DND-41 (cell line): ENCODE data around the gene ELL2.
A peak's percentile ranks its signal among the peaks of the same experiment; 100 is the strongest.

Source experiments
- ATAC-seq: fragments of 200-7000 bp; cut with Tn5 transposase; 3 replicates; pipeline ENCODE4 v1.9.1; 2021; ENCODE audit warnings: low read depth; ENCODE audit not compliant: insufficient read depth
- DNase-seq: peaks from one replicate; pipeline ENCODE4 v3.0.0-alpha.2; 2020
- H2AFZ ChIP-seq: 2 replicates; pipeline ENCODE4 v1.6.0; 2012; ENCODE audit warnings: low read depth, low read length
- H3K27ac ChIP-seq: 2 replicates; pipeline ENCODE4 v1.5.1; 2012; ENCODE audit warnings: low read length, inconsistent platforms
- H3K27me3 ChIP-seq: fragments of 200-600 bp; sonication (generic); 2 replicates; pipeline ENCODE4 v1.6.0; 2012; ENCODE audit warnings: low read length, mild to moderate bottlenecking, inconsistent platforms; ENCODE audit not compliant: insufficient read depth, poor library complexity
- H3K36me3 ChIP-seq: 2 replicates; pipeline ENCODE4 v1.5.1; 2012; ENCODE audit warnings: low read length, inconsistent platforms; ENCODE audit not compliant: insufficient read depth
- H3K4me1 ChIP-seq: 2 replicates; pipeline ENCODE4 v1.5.1; 2012; ENCODE audit warnings: mild to moderate bottlenecking, low read length; ENCODE audit not compliant: insufficient read depth
- H3K4me2 ChIP-seq: 2 replicates; pipeline ENCODE4 v1.6.0; 2012; ENCODE audit warnings: mild to moderate bottlenecking, moderate library complexity, low read length, inconsistent platforms; ENCODE audit not compliant: insufficient read depth
- H3K4me3 ChIP-seq, 2 experiments: fragments of 200-600 bp in 1 of 2; shearing (Covaris generic) in 1 of 2; 2 replicates each; pipeline ENCODE4 v1.5.1; 2012 to 2016; ENCODE audit warnings: inconsistent platforms in 2 of 2, low read length in 2 of 2, mild to moderate bottlenecking in 2 of 2, low read depth in 1 of 2, moderate library complexity in 1 of 2
- H3K79me2 ChIP-seq: 2 replicates; pipeline ENCODE4 v1.6.0; 2012; ENCODE audit warnings: low read length, inconsistent platforms; ENCODE audit not compliant: insufficient read depth
- H3K9ac ChIP-seq: 2 replicates; pipeline ENCODE4 v1.6.0; 2012; ENCODE audit warnings: low read depth, mild to moderate bottlenecking, inconsistent platforms, low read length, moderate library complexity
- H3K9me3 ChIP-seq: 2 replicates; pipeline ENCODE4 v1.5.1; 2012; ENCODE audit warnings: low read length, moderate library complexity, mild to moderate bottlenecking, inconsistent platforms; ENCODE audit not compliant: insufficient read depth, severe bottlenecking
- H4K20me1 ChIP-seq: 2 replicates; pipeline ENCODE4 v1.6.0; 2012; ENCODE audit warnings: low read length; ENCODE audit not compliant: insufficient read depth
- CTCF ChIP-seq: IDR thresholded peaks from 2 replicates; pipeline ENCODE4 v1.5.1; 2012; ENCODE audit warnings: borderline replicate concordance, low read length, moderate library complexity, mild to moderate bottlenecking; ENCODE audit not compliant: poor library complexity, severe bottlenecking; ENCODE audit errors: extremely low read depth
- EZH2 ChIP-seq: IDR thresholded peaks from 3 replicates; pipeline ENCODE4 v1.6.1; 2012; ENCODE audit warnings: borderline replicate concordance, low read depth, mild to moderate bottlenecking, moderate library complexity, low read length, inconsistent platforms; ENCODE audit not compliant: severe bottlenecking

The ELL2 gene

GRCh38 chr5:95925939-95926338 lies 35.7 kb downstream of the ELL2 start:
- no peak overlapping the region for H3K4me2 ChIP-seq
- peak overlapping the region; percentile 70; the same call in 1 of the 2 replicates for H3K27ac ChIP-seq
- TF ChIP-seq CTCF, result no peak
- TF ChIP-seq EZH2, result no peak
- H3K9ac ChIP-seq, result no peak overlapping the region; the same call in 1 of the 2 replicates
- H3K36me3 ChIP-seq, result no peaks in the 10 kb centered on the region
- no peak for DNase-seq
- no peaks in the 10 kb centered on the region for H3K27me3 ChIP-seq
- no peaks in the 10 kb centered on the region for H3K79me2 ChIP-seq
- no peak overlapping the region for H3K4me3 ChIP-seq
- H2AFZ ChIP-seq, result no peak overlapping the region
- H4K20me1 ChIP-seq, result no peaks in the 10 kb centered on the region
- H3K4me1 ChIP-seq, result peaks cover 74% of the 10 kb centered on the region
- H3K9me3 ChIP-seq, result no peaks in the 10 kb centered on the region
- ATAC-seq, result no peak

GRCh38 chr5:95925378-95925744 lies 36.3 kb downstream of the ELL2 start:
- H2AFZ ChIP-seq, result no peak overlapping the region
- peaks cover 68% of the 10 kb centered on the region for H3K4me1 ChIP-seq
- no peak overlapping the region for H3K4me3 ChIP-seq
- peak overlapping the region; percentile 70 for H3K27ac ChIP-seq
- H3K79me2 ChIP-seq, result no peaks in the 10 kb centered on the region
- DNase-seq (no peak), ATAC-seq (no peak)
- no peaks in the 10 kb centered on the region for H3K9me3 ChIP-seq
- H3K27me3 ChIP-seq, result no peaks in the 10 kb centered on the region
- TF ChIP-seq CTCF, result no peak
- TF ChIP-seq EZH2, result no peak
- H3K9ac ChIP-seq, result no peak overlapping the region
- no peak overlapping the region for H3K4me2 ChIP-seq
- H3K36me3 ChIP-seq, result no peaks in the 10 kb centered on the region
- no peaks in the 10 kb centered on the region for H4K20me1 ChIP-seq

DNA sequence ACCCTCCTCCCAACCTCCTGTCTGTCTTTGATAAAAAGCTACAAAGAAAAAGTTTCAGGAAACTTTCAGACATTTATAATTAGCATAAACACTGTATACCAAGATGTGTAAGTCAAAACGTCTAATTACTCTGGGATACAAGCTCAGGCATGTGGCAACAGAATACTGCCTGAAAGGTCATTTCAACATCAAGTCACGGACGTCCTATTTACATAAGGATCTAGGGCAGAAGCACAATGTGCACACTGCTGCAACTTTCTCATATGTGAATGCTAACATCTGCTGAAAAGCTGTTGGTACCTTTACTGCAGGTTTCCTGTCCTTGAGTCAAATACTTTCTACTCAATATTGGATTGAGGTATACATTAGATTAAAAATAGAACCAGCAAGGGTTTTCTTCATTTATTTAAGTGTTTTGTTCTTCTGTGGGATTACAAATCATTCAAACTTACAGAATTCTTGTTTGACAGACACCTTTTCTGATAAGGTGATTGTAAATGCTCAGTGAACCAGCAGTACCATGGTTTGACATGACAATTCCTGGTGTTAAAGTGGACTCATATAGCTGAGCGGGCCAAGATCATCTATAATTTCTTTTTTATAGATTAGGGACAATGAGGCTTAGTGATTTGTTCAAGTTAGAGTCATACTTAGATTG lies 36.8 kb downstream of the ELL2 start:
- peaks cover 63% of the 10 kb centered on the region for H3K4me1 ChIP-seq

More for the DNA sequence above, 36.8 kb downstream of the ELL2 start:
- Histone ChIP-seq H3K4me2 (no peak overlapping the region), H2AFZ (0 out of 2 replicates have a peak overlapping the region, but pooled peaks have one; percentile 6), H4K20me1 (no peaks in the 10 kb centered on the region), H3K9me3 (no peaks in the 10 kb centered on the region), H3K4me3 (no peak overlapping the region), H3K27ac (peak overlapping the region; percentile 70), H3K79me2 (no peaks in the 10 kb centered on the region), H3K27me3 (no peaks in the 10 kb centered on the region), H3K36me3 (no peaks in the 10 kb centered on the region), H3K9ac (no peak overlapping the region)
- TF ChIP-seq EZH2 (no peak), CTCF (no peak)
- DNase-seq (no peak), ATAC-seq (peak; percentile 5; the same call in 1 of the 3 replicates)
